Pancreas (tissue), 10 donors: ENCODE measurements around the gene SBF2. TPM values are rescaled to one million over a fixed set of nuclear protein-coding genes. Genes with fewer than 3 reads are reported as not detected.
"Not testable (repeated sequence)": the region's sequence is repeated elsewhere in the genome, so short reads cannot be mapped to it uniquely, and the experiment has no call there.

ENCODE experiments used
- ATAC-seq, 4 donors: fragments of 200-7000 bp; cut with Tn5 transposase; one replicate each; pipeline versions ENCODE4 v1.8.0 to v1.9.1; 2020; ENCODE audit warnings: mild to moderate bottlenecking in 4 of 4, moderate library complexity in 4 of 4
- DNase-seq, 6 donors: peaks; one replicate each; pipeline ENCODE4 v3.0.0-alpha.2; 2020
- FAIRE-seq: peaks from 2 replicates; lab custom pipeline; 2012; peaks lifted over from hg19 to GRCh38; lab: Jason Lieb, UNC
- H3K27ac ChIP-seq, 4 donors: fragments of 200-600 bp; sonication (generic); 1 replicate in 3 of 4; 2 replicates in 1 of 4; pipeline versions ENCODE4 v1.5.0 to v1.8.0; 2020
- H3K27me3 ChIP-seq, 4 donors: fragments of 200-600 bp; one replicate each; pipeline ENCODE4 v1.8.0; 2021
- H3K36me3 ChIP-seq, 3 donors: fragments of 200-600 bp; sonication (generic) in 1 of 3; one replicate each; pipeline versions ENCODE4 v1.5.0 to v1.8.0; 2020 to 2021
- H3K4me1 ChIP-seq, 3 donors: fragments of 200-600 bp; one replicate each; pipeline ENCODE4 v1.8.0; 2021
- H3K4me3 ChIP-seq, 4 donors: fragments of 200-600 bp; sonication (generic) in 2 of 4; one replicate each; pipeline versions ENCODE4 v1.5.0 to v1.8.0; 2020 to 2021
- H3K9me3 ChIP-seq, 4 donors: fragments of 200-600 bp; one replicate each; pipeline ENCODE4 v1.8.0; 2021
- WGBS, 2 donors: extraction: QIAGEN DNeasy Blood & Tissue Kit; methylation state at CpG; one replicate each; pipeline ENCODE4 v1.1.7; 2013; 5-methylcytosine and 5-hydroxymethylcytosine counted together
- intact Hi-C, 3 donors: fragments of 100-400 bp; cut with DNase I; formaldehyde crosslinking; loops; one replicate each; pipeline versions ENCODE4 v1.11.1 to v1.14.2; 2022
- polyA plus RNA-seq, 2 donors: library from polyadenylated mRNA; stranded (reverse); fragments of 200-250 nt; gene quantifications; one replicate each; pipeline ENCODE4 v1.2.3, GENCODE V29; 2013
- total RNA-seq, 6 donors: library from RNA; stranded (reverse); fragmentation: NEBNext Ultra II Directional in 4 of 6; extraction: Animal tissue kit (Norgen Biotek cat#: 25700) in 4 of 6; gene quantifications; one replicate each; pipeline versions ENCODE4 v1.2.1 to v1.2.4, GENCODE V29; 2021 to 2023
- TF ChIP-seq, protein P1 (sequence below), 4 donors: fragments of 200-600 bp; sonication (generic) in 3 of 4; IDR thresholded peaks; one replicate each; pipeline versions ENCODE4 v1.5.0 to v1.8.0; 2021; ENCODE audit warnings: antibody characterized with exemption in 4 of 4
- donor health status: healthy with polysubstance abuse.
- donor health status: DM: no; HTN: no; CAD: no; lungs with moderate emphysema.
- donor health status: DM: no; HTN: no; CAD: no.
- donor health status: control.
- donor health status: control.
- donor health status: Bipolar disorder and iron deficiency.
- donor health status: DM: yes; HTN: yes; CAD: no.
- donor health status: DM: no; HTN: no; CAD: no.
- donor health status: DM: no; HTN: no; CAD: no.
- donor health status: DM: yes; HTN: yes; CAD: no.

The SBF2 gene
- total and polyA plus RNA-seq, 8 donors: 4.6 to 21.8 (median 10.3) TPM

DNA sequence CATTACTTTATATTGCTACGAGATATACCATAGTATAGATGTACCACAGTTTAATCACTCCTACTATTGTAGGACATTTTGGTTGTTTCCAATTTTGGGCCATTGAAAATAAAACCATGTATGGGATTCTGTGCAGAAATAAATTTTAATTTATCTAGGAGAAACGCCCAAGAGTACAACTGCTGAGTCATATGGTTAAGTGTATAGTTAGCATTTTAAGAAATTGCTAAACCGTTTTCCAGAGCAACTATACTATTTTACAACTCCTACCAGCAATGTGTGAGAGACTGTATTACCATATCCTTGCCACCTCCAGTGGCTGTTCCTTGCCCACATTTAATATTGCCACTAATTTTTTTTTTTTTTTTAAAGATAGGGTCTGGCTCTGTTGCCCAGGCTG lies 163.1 kb downstream of the SBF2 start:
- no peaks in the 10 kb centered on the region for H3K36me3 ChIP-seq
- no peaks in the 10 kb centered on the region for H3K9me3 ChIP-seq
- H3K27ac ChIP-seq: no peak overlapping the region
- FAIRE-seq (no peak), DNase-seq (no peak), ATAC-seq (no peak)
- TF ChIP-seq, protein P1, sequence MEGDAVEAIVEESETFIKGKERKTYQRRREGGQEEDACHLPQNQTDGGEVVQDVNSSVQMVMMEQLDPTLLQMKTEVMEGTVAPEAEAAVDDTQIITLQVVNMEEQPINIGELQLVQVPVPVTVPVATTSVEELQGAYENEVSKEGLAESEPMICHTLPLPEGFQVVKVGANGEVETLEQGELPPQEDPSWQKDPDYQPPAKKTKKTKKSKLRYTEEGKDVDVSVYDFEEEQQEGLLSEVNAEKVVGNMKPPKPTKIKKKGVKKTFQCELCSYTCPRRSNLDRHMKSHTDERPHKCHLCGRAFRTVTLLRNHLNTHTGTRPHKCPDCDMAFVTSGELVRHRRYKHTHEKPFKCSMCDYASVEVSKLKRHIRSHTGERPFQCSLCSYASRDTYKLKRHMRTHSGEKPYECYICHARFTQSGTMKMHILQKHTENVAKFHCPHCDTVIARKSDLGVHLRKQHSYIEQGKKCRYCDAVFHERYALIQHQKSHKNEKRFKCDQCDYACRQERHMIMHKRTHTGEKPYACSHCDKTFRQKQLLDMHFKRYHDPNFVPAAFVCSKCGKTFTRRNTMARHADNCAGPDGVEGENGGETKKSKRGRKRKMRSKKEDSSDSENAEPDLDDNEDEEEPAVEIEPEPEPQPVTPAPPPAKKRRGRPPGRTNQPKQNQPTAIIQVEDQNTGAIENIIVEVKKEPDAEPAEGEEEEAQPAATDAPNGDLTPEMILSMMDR (IDR thresholded peaks at IDR 0.05): no peak
- H3K4me1 ChIP-seq: no peaks in the 10 kb centered on the region
- no peak overlapping the region for H3K4me3 ChIP-seq
- 85 to 86% methylated on average over 3 of the region's 3 CpGs for WGBS, 2 donors
- intact Hi-C loops: loop anchor here in 1 of 3 donors (5.0 kb wide), 1 partner anchor 509 kb away; no protein-coding TSS in a partner anchor
- no peaks in the 10 kb centered on the region for H3K27me3 ChIP-seq

DNA sequence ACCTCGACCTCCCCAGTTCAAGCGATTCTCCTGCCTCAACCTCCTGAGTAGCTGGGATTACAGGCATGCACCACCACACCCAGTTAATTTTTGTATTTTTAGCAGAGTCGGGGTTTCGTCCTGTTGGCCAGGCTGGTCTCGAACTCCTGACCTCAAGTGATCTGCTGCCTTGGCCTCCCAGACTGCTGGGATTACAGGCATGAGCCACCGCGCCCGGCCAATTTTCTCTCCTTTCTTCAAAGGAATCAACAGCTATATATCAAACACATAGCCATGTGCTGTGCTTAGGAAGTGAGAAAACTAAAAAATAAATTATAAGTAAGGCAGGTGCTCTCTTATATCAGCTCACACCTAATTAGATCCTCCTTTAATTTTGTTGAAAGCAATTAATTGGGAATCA lies 164.8 kb downstream of the SBF2 start:
- H3K4me1 ChIP-seq, intact Hi-C loops, H3K4me3 ChIP-seq, ATAC-seq, H3K27me3 ChIP-seq, H3K27ac ChIP-seq, DNase-seq, H3K9me3 ChIP-seq, H3K36me3 ChIP-seq, FAIRE-seq: not testable (repeated sequence)
- WGBS, 2 donors: 95 to 96% methylated on average over 8 of the region's 8 CpGs

DNA sequence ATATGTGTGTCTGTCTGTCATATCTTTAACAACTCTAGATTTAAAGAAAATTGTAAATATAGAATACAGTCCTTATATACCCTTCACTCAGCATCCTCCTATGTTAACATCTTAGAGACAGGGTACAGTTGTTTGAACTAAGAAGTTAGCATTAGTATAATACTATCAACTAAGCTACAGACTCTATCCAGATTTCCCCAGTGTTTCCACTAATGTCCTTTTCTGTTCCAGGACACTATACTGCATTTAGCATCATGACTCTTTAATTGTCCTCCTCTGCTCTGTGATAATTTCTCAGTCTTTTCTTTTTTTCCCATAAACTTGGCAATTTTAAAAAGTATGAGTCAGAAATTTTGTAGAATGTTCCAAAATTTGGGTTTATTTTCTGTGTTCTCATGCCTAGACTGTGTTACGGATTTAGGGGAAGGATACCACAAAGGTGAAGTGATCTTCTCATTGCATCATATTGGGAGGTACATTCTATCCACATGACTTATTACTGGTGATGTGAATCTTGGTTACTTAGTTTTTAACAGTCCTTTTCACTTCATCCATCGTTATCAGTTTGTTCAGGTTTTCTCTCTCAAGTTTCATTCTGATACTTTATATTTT lies 168.4 kb downstream of the SBF2 start:
- H3K4me3 ChIP-seq: no peak overlapping the region
- H3K36me3 ChIP-seq: no peaks in the 10 kb centered on the region
- DNase-seq (no peak), FAIRE-seq (no peak), ATAC-seq (peak in 1 of 4 donors; percentile 31)
- no peak overlapping the region for H3K27ac ChIP-seq
- 91 to 99% methylated on average over 2 of the region's 2 CpGs for WGBS, 2 donors
- H3K27me3 ChIP-seq: no peaks in the 10 kb centered on the region
- TF ChIP-seq, protein P1 (IDR thresholded peaks at IDR 0.05): no peak
- intact Hi-C loops: no loop called here
- H3K4me1 ChIP-seq: no peaks in the 10 kb centered on the region
- no peaks in the 10 kb centered on the region for H3K9me3 ChIP-seq

DNA sequence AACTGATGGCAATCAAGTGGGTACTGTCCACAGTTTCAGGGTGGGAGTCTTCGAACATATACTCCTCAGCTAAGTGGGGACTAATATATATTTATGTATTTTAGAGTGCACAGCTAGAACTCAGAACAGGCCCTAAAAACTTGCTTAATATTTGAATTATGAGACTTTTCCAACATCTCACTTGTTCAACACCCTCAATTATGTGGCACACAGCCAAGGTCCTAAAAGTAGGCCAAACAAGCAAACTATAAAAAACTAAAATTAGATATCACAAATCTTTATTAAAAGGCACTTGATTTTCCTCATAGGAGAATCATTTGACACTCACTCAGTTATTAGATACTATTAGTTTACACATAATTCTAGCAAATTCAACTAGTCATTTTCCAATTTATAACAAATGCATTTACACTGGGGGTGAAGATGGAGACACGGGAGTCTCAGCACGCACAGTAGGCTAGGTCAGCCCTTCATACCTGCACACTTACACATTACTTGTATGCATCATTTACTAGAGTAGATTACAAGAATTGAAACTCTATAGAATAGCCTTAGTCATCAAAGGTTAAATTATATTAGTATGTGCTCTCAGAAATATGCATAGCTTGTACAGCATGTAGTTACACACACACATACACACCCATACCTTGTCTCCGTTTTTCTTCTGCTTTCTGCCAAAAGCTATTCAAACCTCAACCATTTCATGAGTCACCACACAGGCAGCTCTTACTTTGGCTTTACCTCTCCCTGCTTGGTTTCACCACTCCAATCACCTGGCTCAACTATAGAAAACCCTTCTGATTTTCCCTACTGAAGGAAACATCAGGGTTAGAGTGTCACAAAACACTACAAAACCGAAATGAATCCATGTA lies 171.5 kb downstream of the SBF2 start:
- WGBS, 2 donors: 81 to 83% methylated on average over 5 of the region's 5 CpGs
- ATAC-seq (peak in 2 of 4 donors; percentile 30 to 61), DNase-seq (no peak), FAIRE-seq (no peak)
- Histone ChIP-seq H3K27ac (no peak overlapping the region), H3K9me3 (no peaks in the 10 kb centered on the region), H3K4me1 (no peaks in the 10 kb centered on the region), H3K4me3 (no peak overlapping the region), H3K36me3 (no peaks in the 10 kb centered on the region), H3K27me3 (no peaks in the 10 kb centered on the region)
- TF ChIP-seq, protein P1 (IDR thresholded peaks at IDR 0.05): no peak
- intact Hi-C loops: no loop called here

DNA sequence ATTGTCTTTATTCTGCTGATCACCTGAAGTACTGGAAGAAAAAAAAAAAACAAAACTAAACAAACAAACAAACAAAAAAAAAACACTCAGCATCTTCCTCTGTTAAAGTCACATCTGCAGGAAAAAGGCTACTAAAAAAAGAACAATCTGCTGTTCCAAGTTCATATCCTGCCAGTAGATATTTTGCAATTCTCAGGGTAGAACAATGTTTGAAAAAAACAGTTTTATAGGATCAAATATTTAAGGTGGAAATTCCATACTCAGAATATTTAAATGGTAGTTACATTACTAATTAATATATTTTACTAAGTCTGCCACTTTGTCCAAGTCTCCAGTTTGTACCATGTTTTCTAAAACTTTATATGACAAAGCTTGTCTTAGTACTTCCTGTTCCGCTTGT lies 175.2 kb downstream of the SBF2 start:
- 85 to 98% methylated on average over 1 of the region's 1 CpG for WGBS, 2 donors
- Histone ChIP-seq H3K4me3 (no peak overlapping the region), H3K36me3 (no peaks in the 10 kb centered on the region), H3K4me1 (no peaks in the 10 kb centered on the region), H3K9me3 (no peaks in the 10 kb centered on the region), H3K27me3 (no peaks in the 10 kb centered on the region), H3K27ac (no peak overlapping the region)
- TF ChIP-seq, protein P1 (IDR thresholded peaks at IDR 0.05): no peak
- ATAC-seq: no peak
- DNase-seq: no peak
- no peak for FAIRE-seq
- intact Hi-C loops: no loop called here
